ENCODE results near the gene ZNF335. TPM values are rescaled to one million over a fixed set of nuclear protein-coding genes. Genes with fewer than 3 reads are reported as not detected.

ZNF335 gene
- total RNA-seq, 1 donor from 2014 or later = 38.3 TPM

GRCh38 chr20:46011631-46012482, 39.9 kb upstream of the ZNF335 start:
- H3K4me3 Mint-ChIP-seq = peak overlapping the region; percentile 66
- H3K4me1 Mint-ChIP-seq (ENCODE audit: low read depth) = peaks cover 66% of the 10 kb centered on the region
- intact Hi-C loops (cut with micrococcal nuclease) = loop anchor here (5.0 kb wide), 2 partner anchors 40 to 335 kb away; partner anchors contain the start of gene ZNF335
- H3K36me3 Mint-ChIP-seq (ENCODE audit: low read depth) = peaks cover 10% of the 10 kb centered on the region
- DNase-seq (ENCODE audit: low spot score) = no peak
- H3K27ac Mint-ChIP-seq = no peak overlapping the region
- H3K27me3 Mint-ChIP-seq (ENCODE audit: insufficient read depth) = peaks cover 53% of the 10 kb centered on the region
- H3K9me3 Mint-ChIP-seq = no peaks in the 10 kb centered on the region

DNA sequence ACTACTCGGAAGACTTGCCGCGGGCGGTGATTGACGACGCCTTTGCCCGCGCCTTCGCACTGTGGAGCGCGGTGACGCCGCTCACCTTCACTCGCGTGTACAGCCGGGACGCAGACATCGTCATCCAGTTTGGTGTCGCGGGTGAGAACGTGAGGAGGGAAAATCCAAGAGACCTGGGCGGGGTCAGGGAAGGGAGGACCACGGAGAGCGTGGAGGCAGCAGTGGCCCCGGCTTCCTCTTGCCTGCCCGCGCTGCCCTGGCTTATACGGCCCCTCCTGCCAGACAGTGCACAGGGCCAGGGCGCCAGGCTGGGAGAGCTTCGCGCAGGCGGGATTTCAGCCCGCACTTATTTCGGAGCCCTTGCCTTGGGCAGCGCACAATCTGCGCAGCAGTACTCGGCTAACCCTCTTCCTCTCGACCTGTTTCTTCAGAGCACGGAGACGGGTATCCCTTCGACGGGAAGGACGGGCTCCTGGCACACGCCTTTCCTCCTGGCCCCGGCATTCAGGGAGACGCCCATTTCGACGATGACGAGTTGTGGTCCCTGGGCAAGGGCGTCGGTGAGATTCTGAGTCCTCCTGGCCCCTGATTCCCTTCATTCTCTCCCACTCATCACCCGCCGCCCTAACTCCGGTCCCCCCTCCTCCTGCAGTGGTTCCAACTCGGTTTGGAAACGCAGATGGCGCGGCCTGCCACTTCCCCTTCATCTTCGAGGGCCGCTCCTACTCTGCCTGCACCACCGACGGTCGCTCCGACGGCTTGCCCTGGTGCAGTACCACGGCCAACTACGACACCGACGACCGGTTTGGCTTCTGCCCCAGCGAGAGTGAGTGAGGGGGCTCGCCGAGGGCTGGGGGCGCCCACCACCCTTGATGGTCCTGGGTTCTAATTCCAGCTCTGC, 38.7 kb upstream of the ZNF335 start:
- H3K36me3 Mint-ChIP-seq (ENCODE audit: low read depth) = peaks cover 8% of the 10 kb centered on the region
- H3K4me3 Mint-ChIP-seq = peak overlapping the region; percentile 66
- H3K27ac Mint-ChIP-seq = peak overlapping the region; percentile 42
- DNase-seq (ENCODE audit: low spot score) = peak; percentile 42
- no peaks in the 10 kb centered on the region for H3K9me3 Mint-ChIP-seq
- intact Hi-C loops (cut with micrococcal nuclease) = loop anchor here (5.0 kb wide), 2 partner anchors 38 to 337 kb away; partner anchors contain the start of gene ZNF335
- H3K27me3 Mint-ChIP-seq (ENCODE audit: insufficient read depth) = peaks cover 53% of the 10 kb centered on the region
- H3K4me1 Mint-ChIP-seq (ENCODE audit: low read depth) = peaks cover 77% of the 10 kb centered on the region

DNA sequence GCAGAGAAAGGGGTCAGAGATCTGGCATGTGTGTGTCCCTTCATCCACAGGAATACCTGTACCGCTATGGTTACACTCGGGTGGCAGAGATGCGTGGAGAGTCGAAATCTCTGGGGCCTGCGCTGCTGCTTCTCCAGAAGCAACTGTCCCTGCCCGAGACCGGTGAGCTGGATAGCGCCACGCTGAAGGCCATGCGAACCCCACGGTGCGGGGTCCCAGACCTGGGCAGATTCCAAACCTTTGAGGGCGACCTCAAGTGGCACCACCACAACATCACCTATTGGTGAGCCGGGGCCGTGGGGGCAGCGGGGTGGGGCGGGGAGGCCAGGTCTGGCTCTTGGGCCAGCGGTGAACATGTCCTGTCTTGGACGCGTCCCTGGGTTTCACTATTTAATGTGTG, 37.8 kb upstream of the ZNF335 start:
- H3K4me3 Mint-ChIP-seq = no peak overlapping the region
- no peak for DNase-seq (ENCODE audit: low spot score)
- peaks cover 81% of the 10 kb centered on the region for H3K4me1 Mint-ChIP-seq (ENCODE audit: low read depth)
- intact Hi-C loops (cut with micrococcal nuclease) = loop anchor here (5.0 kb wide), 2 partner anchors 38 to 337 kb away; partner anchors contain the start of gene ZNF335
- no peaks in the 10 kb centered on the region for H3K9me3 Mint-ChIP-seq
- no peak overlapping the region for H3K27ac Mint-ChIP-seq
- peaks cover 8% of the 10 kb centered on the region for H3K36me3 Mint-ChIP-seq (ENCODE audit: low read depth)
- H3K27me3 Mint-ChIP-seq (ENCODE audit: insufficient read depth) = peaks cover 53% of the 10 kb centered on the region

DNA sequence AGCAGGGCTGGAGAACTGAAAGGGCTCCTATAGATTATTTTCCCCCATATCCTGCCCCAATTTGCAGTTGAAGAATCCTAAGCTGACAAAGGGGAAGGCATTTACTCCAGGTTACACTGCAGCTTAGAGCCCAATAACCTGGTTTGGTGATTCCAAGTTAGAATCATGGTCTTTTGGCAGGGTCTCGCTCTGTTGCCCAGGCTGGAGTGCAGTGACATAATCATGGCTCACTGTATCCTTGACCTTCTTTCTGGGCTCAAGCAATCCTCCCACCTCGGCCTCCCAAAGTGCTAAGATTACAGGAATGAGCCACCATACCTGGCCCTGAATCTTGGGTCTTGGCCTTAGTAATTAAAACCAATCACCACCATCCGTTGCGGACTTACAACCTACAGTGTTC, 35.7 kb upstream of the ZNF335 start:
- intact Hi-C loops (cut with micrococcal nuclease) = no loop called here
- DNase-seq (ENCODE audit: low spot score) = no peak
- Mint-ChIP-seq H3K36me3 (ENCODE audit: low read depth) (peaks cover 8% of the 10 kb centered on the region), H3K4me1 (ENCODE audit: low read depth) (peaks cover 84% of the 10 kb centered on the region), H3K27ac (no peak overlapping the region), H3K4me3 (no peak overlapping the region), H3K9me3 (no peaks in the 10 kb centered on the region), H3K27me3 (ENCODE audit: insufficient read depth) (peaks cover 39% of the 10 kb centered on the region)

- peaks cover 81% of the 10 kb centered on the region for H3K4me1 Mint-ChIP-seq (ENCODE audit: low read depth)
- H3K27ac Mint-ChIP-seq = no peak overlapping the region
- no peak for DNase-seq (ENCODE audit: low spot score)
- H3K27me3 Mint-ChIP-seq (ENCODE audit: insufficient read depth) = peaks cover 33% of the 10 kb centered on the region
- intact Hi-C loops (cut with micrococcal nuclease) = no loop called here
- H3K36me3 Mint-ChIP-seq (ENCODE audit: low read depth) = peaks cover 8% of the 10 kb centered on the region
- no peaks in the 10 kb centered on the region for H3K9me3 Mint-ChIP-seq
- no peak overlapping the region for H3K4me3 Mint-ChIP-seq
Observed at GRCh38 chr20:46006964-46007363, 35.0 kb upstream of the ZNF335 start.

GRCh38 chr20:46006022-46006705, 34.2 kb upstream of the ZNF335 start:
- H3K27ac Mint-ChIP-seq = no peak overlapping the region
- peaks cover 73% of the 10 kb centered on the region for H3K4me1 Mint-ChIP-seq (ENCODE audit: low read depth)
- intact Hi-C loops (cut with micrococcal nuclease) = no loop called here
- no peak overlapping the region for H3K4me3 Mint-ChIP-seq
- no peak for DNase-seq (ENCODE audit: low spot score)
- peaks cover 4% of the 10 kb centered on the region for H3K36me3 Mint-ChIP-seq (ENCODE audit: low read depth)
- H3K9me3 Mint-ChIP-seq = no peaks in the 10 kb centered on the region
- H3K27me3 Mint-ChIP-seq (ENCODE audit: insufficient read depth) = peaks cover 25% of the 10 kb centered on the region

GRCh38 chr20:46004889-46005473, 33.0 kb upstream of the ZNF335 start:
- Mint-ChIP-seq H3K4me3 (peak overlapping the region; percentile 72), H3K9me3 (no peaks in the 10 kb centered on the region), H3K4me1 (ENCODE audit: low read depth) (peaks cover 70% of the 10 kb centered on the region), H3K36me3 (ENCODE audit: low read depth) (peaks cover 2% of the 10 kb centered on the region), H3K27ac (peak overlapping the region; percentile 48), H3K27me3 (ENCODE audit: insufficient read depth) (peaks cover 17% of the 10 kb centered on the region)
- intact Hi-C loops (cut with micrococcal nuclease) = no loop called here
- peak; percentile 44 for DNase-seq (ENCODE audit: low spot score)

GRCh38 chr20:46004187-46004586, 32.2 kb upstream of the ZNF335 start:
- peaks cover under 1% of the 10 kb centered on the region for H3K36me3 Mint-ChIP-seq (ENCODE audit: low read depth)
- H3K9me3 Mint-ChIP-seq = no peaks in the 10 kb centered on the region
- H3K27me3 Mint-ChIP-seq (ENCODE audit: insufficient read depth) = peaks cover 15% of the 10 kb centered on the region
- peak overlapping the region; percentile 21 for H3K27ac Mint-ChIP-seq
- H3K4me3 Mint-ChIP-seq = peak overlapping the region; percentile 50
- intact Hi-C loops (cut with micrococcal nuclease) = no loop called here
- DNase-seq (ENCODE audit: low spot score) = no peak
- H3K4me1 Mint-ChIP-seq (ENCODE audit: low read depth) = peaks cover 71% of the 10 kb centered on the region

- Mint-ChIP-seq H3K4me3 (no peak overlapping the region), H3K27ac (no peak overlapping the region), H3K4me1 (ENCODE audit: low read depth) (peaks cover 68% of the 10 kb centered on the region), H3K9me3 (no peaks in the 10 kb centered on the region), H3K36me3 (ENCODE audit: low read depth) (no peaks in the 10 kb centered on the region), H3K27me3 (ENCODE audit: insufficient read depth) (peaks cover 13% of the 10 kb centered on the region)
- DNase-seq (ENCODE audit: low spot score) = no peak
- intact Hi-C loops (cut with micrococcal nuclease) = no loop called here
Observed at GRCh38 chr20:46002008-46002407, 30.0 kb upstream of the ZNF335 start.

GRCh38 chr20:46001498-46001897, 29.5 kb upstream of the ZNF335 start:
- no peak for DNase-seq (ENCODE audit: low spot score)
- no peaks in the 10 kb centered on the region for H3K36me3 Mint-ChIP-seq (ENCODE audit: low read depth)
- intact Hi-C loops (cut with micrococcal nuclease) = no loop called here
- H3K4me3 Mint-ChIP-seq = no peak overlapping the region
- H3K9me3 Mint-ChIP-seq = no peaks in the 10 kb centered on the region
- peaks cover 15% of the 10 kb centered on the region for H3K27me3 Mint-ChIP-seq (ENCODE audit: insufficient read depth)
- no peak overlapping the region for H3K27ac Mint-ChIP-seq
- peaks cover 65% of the 10 kb centered on the region for H3K4me1 Mint-ChIP-seq (ENCODE audit: low read depth)

DNA sequence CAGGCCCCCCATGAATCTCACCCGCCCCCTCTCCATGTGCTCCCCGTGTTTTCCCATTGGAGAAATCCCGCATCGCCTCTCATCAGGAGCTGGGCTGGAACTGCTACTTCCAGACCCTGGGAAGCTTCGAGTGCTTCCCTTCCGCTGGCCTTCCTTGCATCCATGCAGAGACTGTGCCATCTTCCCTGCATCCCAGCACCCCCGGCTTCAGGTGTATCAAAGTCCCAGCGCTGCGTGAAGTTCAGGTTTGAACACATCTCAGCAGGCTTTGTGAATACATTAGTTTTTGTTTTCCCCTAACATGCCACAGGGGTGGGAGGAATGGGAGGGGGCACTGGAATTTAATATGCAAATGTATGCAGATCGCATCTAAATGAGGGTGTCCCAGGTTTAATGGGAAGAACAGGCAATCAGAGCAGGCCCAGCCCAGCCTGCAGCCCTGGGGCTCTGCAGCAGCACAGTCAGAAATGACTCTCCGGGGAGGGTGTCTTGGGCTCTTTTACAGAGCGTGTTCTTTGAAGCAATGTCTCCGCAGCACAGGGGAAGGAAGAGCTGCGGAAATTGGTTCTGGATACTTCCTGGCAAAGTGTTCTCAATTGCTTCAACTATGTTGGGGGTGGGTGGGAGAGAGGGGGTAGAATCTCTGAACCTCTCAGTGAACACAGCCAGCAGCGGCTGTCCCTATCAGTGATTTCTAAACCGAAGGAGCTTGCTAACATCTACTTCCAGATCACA, 28.4 kb upstream of the ZNF335 start:
- H3K36me3 Mint-ChIP-seq (ENCODE audit: low read depth) = no peaks in the 10 kb centered on the region
- peaks cover 59% of the 10 kb centered on the region for H3K4me1 Mint-ChIP-seq (ENCODE audit: low read depth)
- peaks cover 17% of the 10 kb centered on the region for H3K27me3 Mint-ChIP-seq (ENCODE audit: insufficient read depth)
- DNase-seq (ENCODE audit: low spot score) = peak; percentile 15
- no peak overlapping the region for H3K27ac Mint-ChIP-seq
- intact Hi-C loops (cut with micrococcal nuclease) = no loop called here
- H3K9me3 Mint-ChIP-seq = no peaks in the 10 kb centered on the region
- no peak overlapping the region for H3K4me3 Mint-ChIP-seq

Data from activated T-helper 1 cell treated with anti-CD3 and anti-CD28 coated beads, Interleukin-12 subunit alpha, Interleukin-12 subunit beta, Interleukin-2, Interleukin-4 antibody, amounts not matched to agents 30 ng/mL and 10 ng/mL and 1 ng/mL, durations not matched to agents 14 hours and 24 hours and 36 hours (primary cell).